ENCODE measurements around the gene GDF10.

The GDF10 gene, protein sequence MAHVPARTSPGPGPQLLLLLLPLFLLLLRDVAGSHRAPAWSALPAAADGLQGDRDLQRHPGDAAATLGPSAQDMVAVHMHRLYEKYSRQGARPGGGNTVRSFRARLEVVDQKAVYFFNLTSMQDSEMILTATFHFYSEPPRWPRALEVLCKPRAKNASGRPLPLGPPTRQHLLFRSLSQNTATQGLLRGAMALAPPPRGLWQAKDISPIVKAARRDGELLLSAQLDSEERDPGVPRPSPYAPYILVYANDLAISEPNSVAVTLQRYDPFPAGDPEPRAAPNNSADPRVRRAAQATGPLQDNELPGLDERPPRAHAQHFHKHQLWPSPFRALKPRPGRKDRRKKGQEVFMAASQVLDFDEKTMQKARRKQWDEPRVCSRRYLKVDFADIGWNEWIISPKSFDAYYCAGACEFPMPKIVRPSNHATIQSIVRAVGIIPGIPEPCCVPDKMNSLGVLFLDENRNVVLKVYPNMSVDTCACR

DNA sequence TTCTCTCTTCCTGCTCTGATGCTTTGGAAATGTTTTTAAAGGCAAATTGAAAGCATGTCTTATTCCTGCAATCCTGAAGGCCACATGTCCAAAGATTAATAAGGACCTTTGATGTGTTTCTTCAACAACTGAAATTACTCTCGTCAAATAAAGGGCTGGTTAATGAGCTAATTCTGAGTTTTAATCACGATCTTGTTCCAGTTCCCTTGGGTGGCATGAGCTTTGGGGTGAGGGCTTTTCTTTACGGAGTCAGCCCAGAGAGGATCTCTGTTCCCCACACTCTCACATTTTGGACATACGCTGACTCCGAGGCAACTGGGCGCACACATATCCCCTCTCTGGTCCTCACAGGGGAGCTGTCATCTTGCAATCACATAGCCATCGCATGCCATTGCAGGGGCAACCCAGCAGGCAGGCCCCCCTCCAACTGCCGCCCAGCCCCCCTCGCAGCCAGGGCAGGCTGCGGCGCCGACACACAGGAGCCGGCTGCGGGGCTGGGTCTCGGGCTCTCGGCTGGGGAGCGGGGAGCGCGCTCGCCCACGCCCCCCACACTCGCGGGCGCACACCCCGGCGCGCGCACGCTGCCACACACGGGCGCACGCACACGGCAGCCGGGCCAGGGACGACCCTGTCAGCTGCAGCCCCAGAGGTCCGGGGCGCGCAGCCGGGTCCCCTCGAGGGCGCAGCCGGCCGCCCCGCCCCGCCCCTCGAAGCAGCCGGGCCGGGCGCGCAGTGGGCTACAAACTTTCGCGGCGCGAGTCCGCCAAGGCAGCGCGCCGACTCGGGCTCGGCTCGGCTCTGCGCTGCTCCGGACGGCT is at the start of gene GDF10:
Gene GDF10, plus strand, starts transcription at position 587 of the 818 bp plus-strand sequence. CDS start 455 bp downstream, outside the sequence.
- DNase-seq: no peak

GRCh38 chr10:47252093-47252780 is 47.8 kb upstream of the GDF10 start:
- no peak for DNase-seq

GRCh38 chr10:47253030-47253637 is 46.9 kb upstream of the GDF10 start:
- no peak for DNase-seq

GRCh38 chr10:47253651-47254375 is 46.2 kb upstream of the GDF10 start:
- no peak for DNase-seq

DNA sequence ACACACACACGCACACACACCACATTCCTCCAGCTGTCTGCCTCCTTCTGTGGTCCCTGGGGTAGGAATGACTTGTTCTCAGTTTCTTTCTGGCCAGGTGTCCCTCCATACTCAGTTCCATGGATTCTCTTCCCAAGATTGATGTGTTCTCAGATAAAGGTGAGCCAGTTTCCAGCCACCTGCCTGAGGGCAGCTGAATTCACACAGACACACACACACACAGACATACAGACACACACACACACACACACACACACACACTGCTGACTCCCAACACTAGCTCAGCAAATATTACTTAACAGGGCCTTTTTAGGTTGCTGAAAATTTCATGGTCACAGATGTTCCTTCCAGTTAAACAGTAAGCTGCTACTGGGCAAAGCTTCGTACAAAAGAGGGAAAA is 45.4 kb upstream of the GDF10 start:
- no peak for DNase-seq

DNA sequence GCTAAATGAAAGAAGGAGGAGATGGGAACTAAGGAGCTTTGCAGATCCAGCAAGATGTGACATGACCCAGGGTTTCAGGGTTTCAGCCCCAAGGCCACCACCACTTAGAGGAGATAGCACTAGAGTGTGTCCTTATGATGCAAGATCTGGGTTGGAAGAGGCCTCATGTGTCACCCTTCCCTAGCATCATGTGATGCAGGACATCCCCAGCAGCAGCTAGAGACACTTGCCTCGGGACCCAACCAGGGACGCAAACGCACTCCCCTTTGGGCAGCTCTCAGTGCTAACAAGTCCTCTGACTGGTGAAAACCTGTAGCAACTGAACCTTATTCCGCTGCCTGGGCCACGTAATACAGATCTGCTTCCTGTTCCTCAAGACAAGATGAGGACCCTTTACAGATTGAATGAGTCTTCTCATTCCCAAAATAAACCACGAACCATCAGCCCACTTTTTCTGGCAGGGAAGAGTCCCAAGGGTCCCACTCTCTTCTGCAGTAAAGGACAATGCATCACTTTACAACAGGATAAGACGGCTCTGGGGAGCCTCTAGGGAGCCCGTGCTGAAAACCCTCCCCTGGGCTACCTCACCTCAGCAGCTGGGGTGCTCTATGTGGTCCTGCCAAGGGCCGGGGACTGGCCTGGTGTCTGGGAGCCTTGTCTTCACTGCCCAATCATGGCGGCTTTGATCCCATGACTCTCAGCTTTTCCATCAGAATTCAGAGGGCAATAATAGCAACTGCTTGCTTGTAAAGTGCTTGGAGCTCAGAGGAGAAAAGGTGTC is 44.8 kb upstream of the GDF10 start:
- DNase-seq: no peak

GRCh38 chr10:47255866-47256265 is 44.1 kb upstream of the GDF10 start:
- DNase-seq: no peak

DNA sequence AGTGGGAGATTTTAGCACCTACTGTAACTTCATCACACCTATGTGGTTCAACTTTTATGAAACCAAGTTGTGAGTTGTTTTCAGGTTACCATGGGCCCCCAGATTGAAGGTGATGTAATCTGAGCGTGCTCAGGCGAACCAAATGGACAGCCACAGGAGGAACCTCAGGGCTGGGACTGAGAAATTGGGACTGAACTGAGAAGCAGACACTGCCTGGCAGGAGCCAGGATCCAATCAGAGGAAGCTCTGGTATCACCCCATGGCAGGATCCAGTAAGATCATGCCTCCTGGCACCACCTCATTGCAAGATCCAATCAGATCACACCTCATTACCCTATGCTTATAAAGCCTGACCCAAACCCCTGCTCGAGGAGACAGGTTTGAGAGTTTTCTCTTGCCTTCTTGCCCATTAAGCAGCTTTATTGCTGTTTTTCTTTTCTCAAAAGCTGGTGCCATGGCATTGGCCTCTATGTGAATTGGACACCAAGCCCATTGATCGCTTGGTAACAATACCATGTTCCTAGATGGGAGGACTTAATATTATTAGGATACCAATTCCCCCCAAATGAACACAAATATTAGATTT is 43.2 kb upstream of the GDF10 start:
- no peak for DNase-seq

- DNase-seq: no peak
Measured at GRCh38 chr10:47257396-47258120, 42.4 kb upstream of the GDF10 start.

- no peak for DNase-seq
Measured at GRCh38 chr10:47258921-47259320, 41.1 kb upstream of the GDF10 start.

DNA sequence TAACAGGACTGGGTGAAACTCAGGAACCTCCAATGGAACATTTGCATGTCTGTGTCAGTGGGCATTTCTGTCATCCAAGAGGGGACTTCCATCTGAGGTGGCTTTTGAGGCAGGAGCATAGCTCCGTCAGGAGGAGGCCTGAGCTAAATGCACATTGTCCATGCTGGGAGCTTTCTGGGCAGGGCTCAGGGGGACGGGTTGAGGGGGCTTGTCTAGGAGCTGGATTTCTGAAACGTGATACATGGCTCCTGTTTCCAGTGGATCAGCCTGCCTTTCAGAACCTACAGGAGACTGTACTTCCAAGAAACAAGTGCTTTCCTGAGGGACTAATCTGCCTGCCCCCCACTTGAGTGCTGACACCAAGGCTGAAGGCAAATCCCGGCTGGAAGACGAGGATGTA is 40.5 kb upstream of the GDF10 start:
- DNase-seq: no peak

- no peak for DNase-seq
Measured at GRCh38 chr10:47260505-47261111, 39.4 kb upstream of the GDF10 start.

DNA sequence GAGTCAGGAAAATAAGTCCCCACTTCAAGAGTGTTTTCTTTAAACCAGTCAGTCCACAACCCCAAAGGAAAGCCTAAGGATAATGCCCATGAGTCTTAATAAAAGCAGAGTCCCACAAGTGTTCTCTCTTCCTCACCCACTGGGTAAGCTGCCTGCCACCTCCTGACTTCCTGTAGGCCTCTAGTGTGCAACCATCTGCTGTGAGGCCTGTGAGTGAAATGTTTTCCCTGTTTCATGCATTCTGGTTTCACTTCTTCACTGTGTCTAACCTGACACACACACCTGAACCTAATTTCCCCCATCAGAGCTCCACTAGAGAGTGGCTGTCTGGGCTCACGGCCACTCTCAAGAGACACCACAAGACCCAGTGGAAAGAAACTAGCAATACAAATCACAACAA is 38.9 kb upstream of the GDF10 start:
- DNase-seq: no peak

GRCh38 chr10:47261556-47261955 is 38.4 kb upstream of the GDF10 start:
- DNase-seq: no peak

GRCh38 chr10:47262606-47263533 is 37.1 kb upstream of the GDF10 start:
- DNase-seq: no peak

DNA sequence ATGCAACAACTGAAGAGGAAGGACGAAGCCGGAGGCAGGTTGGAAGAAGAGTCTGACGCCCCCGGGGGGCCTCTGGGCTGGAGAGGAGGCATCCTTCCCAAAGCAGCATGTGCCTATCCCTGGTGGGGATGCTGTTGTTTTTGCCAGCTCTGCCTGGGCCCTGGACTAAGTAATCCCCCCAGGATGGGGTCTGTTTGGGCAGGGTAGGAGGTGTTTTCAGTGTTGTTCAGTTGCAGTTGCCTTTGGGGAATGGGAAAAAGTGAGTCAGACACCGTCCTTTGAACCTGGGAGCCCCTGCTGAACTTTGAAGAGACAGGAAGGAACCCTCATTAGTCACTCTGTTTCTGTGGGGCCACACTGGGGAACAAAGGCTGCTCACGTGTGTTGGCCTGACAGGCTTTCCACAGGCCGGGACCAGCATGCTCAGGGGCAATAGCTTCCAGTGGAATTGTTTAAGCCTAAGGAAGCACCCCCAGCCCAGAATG is 35.2 kb upstream of the GDF10 start:
- no peak for DNase-seq

DNA sequence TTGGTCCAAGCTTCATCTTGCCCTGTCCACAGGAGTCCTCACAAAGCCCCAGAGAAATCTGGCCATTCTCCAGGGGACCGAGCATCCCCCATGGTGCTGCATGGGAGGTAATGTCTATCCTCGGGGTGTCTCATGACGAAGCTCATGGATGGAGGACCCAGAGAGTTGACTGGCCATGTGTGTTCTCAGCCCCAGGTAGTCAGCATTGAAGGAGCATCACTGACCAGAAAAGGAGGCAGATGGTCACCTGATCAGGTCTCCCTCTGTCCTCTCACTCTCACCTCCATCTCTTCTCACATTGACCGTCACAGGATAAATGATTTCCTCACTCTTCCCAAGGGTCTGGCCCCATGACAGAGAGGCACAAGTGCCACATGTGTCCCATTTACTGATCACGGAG is 33.4 kb upstream of the GDF10 start:
- no peak for DNase-seq

DNA sequence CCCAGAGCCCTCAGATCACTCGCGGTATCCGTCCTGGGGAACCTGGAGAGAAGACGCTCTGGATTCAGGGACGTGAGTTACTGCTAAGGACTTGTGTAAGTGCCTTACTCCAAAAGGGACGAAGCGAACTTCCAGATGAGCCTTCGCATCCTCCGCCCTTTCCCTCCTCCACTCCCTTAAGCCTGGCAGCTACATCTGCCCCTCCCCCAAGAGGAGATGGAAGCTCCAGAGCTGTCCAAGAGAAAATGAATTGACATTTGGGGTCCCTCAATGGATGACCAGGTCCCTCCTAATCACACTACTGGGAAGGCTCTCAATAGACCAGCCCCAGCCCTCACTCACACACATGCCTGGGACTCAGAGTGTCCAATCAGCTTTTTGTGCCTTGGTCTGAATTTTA is 31.3 kb upstream of the GDF10 start:
- DNase-seq: no peak

DNA sequence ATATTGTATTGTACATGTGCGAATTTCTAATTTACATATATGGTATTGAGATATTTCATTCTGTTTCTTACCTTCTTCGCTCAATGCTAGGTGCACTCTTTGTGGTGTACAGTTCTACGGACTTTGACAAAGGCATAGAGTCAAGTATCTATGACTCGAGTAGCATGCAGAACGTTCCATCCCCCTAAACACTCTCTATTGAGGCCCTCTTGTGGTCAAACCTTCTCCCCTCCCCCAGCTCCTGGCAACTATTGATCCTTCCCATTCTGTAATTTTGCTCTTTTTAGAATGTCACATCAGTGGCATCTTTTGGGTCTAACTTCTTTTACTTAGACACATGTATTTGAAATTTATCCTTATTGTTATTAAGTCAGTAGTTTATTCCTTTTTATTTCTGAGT is 30.7 kb upstream of the GDF10 start:
- no peak for DNase-seq
